GM19452 (cell line): ENCODE results near the gene PDAP1.
"Not testable (repeated sequence)": the region's sequence is repeated elsewhere in the genome, so short reads cannot be mapped to it uniquely, and the experiment has no call there.

Experiments
- ATAC-seq: cut with Tn5 transposase; IDR thresholded peaks from one replicate; pipeline ENCODE4 v1.9.1; 2021; ENCODE audit not compliant: unreplicated experiment

The PDAP1 gene

DNA sequence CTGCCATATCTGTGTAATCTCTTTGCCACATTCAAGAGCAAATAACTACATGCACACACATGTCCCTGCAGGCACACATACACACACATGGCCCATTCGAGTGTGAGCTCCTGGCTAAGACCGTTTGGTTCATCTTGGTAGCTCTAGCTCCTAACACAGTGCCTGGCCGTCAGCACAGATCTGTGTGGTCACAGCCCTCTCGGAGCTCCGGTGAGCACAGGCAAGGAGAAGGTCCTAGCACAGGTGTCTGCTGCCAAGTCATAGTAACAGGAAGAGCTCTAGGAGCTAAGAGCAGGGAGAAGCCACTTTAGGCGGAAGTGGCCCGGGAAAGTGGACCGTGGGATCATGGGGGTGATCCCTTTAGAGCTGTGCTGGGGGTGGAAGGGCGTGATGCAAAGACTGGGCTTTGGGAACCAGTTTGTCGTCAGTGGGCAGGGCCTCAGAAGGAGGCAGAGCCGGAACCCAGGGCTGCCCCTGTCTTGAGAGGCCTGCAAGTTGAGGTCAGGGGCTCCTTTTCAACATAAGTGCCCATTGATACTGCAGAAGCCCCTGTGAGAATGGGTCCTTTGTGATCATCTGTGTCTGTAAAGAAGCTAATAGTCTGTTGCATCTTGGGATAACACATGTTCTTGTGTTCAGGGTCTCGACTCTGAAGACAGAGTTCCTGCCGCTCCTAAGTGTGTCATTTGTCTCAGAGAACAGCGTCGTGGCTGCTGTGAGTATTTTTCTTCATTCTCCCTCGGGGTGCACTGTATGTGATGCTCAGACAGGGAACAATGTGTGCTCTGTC, 50.5 kb downstream of the PDAP1 start:
- no peak for ATAC-seq

DNA sequence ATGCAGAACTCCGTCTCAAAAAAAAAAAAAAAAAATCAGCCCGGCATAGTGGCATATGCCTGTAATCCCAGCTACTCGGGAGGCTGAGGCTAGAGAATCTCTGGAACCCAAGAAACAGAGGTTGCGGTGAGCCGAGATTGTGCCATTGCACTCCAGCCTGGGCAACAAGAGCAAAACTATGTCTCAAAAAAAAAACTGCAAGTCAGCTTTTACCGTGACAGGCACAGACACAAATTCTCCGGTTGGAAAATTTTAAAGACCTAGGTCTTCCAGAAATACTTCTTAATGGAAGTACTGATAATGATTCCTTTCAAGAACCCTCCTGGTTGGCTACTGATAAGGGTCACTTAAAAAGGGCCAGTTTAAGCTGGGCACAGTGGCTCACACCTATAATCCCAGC, 53.3 kb downstream of the PDAP1 start:
- no peak for ATAC-seq

DNA sequence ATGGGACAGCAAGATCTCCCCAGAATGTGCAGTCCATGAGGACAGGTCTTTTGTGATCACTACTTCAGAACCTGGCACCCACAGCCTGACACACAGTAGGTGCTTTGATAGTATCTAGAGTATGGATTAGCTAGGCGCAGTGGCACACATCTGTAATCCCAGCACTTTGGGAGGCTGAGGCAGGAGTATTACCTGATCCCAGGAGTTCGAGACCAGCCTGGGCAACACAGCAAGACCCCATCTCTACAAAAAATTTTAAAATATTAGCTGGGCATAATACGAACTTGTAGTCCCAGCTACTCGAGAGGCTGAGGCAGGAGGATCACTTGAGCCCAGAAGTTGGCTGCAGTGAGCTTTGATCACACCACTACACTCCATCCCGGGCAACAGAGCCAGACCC, 56.1 kb downstream of the PDAP1 start:
- no peak for ATAC-seq

DNA sequence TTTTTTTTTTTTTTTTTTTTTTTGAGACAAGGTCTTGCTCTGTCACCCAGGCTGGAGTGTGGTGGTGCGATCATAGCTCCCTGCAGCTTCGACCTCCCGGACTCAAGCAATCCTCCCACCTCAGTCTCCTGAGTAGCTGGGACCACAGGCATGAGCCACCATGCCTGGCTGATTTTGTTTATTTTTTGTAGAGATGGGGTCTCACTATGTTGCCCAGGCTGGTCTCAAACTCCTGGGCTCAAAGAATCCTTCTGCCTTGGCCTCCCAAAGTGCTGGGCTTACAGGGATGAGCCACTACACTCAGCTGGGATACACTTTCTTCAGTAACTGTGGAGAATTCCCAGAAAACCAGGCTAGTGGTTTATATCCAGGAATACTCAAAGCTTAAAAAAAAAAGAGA, 57.8 kb downstream of the PDAP1 start:
- not testable (repeated sequence) for ATAC-seq
